Activated naive CD8-positive, alpha-beta T cell (primary cell): Measurements from ENCODE around the gene TBX2.
"Not testable (repeated sequence)": the region's sequence is repeated elsewhere in the genome, so short reads cannot be mapped to it uniquely, and the experiment has no call there.

Source experiments
- H3K27ac Mint-ChIP-seq: one replicate; pipeline ENCODE4 v1.8.0; 2021; ENCODE audit warnings: mixed read lengths
- H3K27me3 Mint-ChIP-seq: one replicate; pipeline ENCODE4 v1.8.0; 2021; ENCODE audit warnings: mixed read lengths
- H3K36me3 Mint-ChIP-seq: one replicate; pipeline ENCODE4 v1.8.0; 2021; ENCODE audit warnings: mixed read lengths
- H3K4me1 Mint-ChIP-seq: one replicate; pipeline ENCODE4 v1.8.0; 2021; ENCODE audit warnings: low read depth, mixed read lengths
- H3K4me3 Mint-ChIP-seq: one replicate; pipeline ENCODE4 v1.8.0; 2021; ENCODE audit warnings: mild to moderate bottlenecking, mixed read lengths
- H3K9me3 Mint-ChIP-seq: one replicate; pipeline ENCODE4 v1.8.0; 2021; ENCODE audit warnings: low read depth, mixed read lengths

TBX2 gene

GRCh38 chr17:61436273-61436672 is 36.6 kb downstream of the TBX2 start:
- Mint-ChIP-seq H3K4me3 (no peak overlapping the region), H3K9me3 (peaks cover 19% of the 10 kb centered on the region), H3K4me1 (no peaks in the 10 kb centered on the region), H3K27ac (no peak overlapping the region), H3K36me3 (peaks cover 9% of the 10 kb centered on the region), H3K27me3 (peaks cover 34% of the 10 kb centered on the region)

DNA sequence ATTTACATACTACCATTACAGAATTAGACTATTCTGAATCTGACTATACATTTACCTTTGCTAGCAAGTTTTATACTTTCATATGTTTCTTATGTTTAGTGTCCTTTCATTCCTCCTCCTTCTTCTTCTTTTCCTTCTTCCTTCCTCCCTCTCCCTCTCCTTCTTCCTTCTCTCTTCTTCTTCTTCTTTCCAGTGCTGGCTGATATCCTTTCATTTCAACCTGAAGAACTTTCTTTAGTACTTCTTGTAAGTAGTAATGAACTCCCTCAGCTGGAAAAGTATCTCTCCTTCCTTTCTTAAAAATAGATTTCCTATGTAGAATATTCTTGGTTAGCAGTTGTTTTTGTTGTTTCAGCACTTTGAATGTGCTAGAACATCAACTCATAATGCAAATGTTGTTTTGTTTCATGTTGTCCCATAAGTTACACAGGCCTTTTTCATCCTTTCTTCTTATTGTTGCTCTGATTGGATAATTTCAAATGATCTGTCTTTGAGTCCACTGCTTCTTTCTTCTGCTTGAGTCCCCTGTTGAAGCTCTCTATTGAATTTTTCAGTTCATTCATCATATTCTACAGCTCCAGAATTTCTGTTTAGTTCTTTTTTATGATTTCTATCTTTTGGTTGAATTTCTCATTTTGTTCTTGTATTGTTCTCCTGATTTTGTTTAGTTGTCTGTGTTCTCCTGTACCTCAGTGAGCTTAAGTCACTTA is 37.5 kb downstream of the TBX2 start:
- no peak overlapping the region for H3K27ac Mint-ChIP-seq
- no peaks in the 10 kb centered on the region for H3K4me1 Mint-ChIP-seq
- no peak overlapping the region for H3K4me3 Mint-ChIP-seq
- H3K27me3 Mint-ChIP-seq, result peaks cover 38% of the 10 kb centered on the region
- peaks cover 9% of the 10 kb centered on the region for H3K36me3 Mint-ChIP-seq
- peaks cover 19% of the 10 kb centered on the region for H3K9me3 Mint-ChIP-seq

DNA sequence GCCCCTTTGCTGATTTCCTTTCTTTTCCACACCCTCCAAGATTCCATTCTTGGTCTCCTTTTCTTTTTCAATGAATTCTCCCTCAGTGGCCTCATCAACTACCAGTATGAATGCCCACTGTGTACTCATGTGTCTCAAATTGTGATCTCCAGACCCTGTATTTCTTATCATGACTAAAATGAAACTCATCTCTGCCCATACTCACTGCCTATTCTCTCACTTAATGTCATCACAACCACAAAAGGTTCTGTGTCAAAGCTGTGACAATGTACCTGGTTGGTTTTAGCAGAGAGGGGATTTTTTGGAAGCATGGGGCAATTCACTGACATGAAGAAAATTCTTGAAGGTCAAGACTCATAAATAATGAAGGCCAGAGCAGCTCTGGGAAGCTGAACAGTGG is 41.1 kb downstream of the TBX2 start:
- Mint-ChIP-seq H3K27me3 (peaks cover 39% of the 10 kb centered on the region), H3K4me1 (no peaks in the 10 kb centered on the region), H3K36me3 (peaks cover 9% of the 10 kb centered on the region), H3K9me3 (peaks cover 13% of the 10 kb centered on the region), H3K27ac (no peak overlapping the region), H3K4me3 (no peak overlapping the region)

- not testable (repeated sequence) for H3K36me3 Mint-ChIP-seq, H3K4me3 Mint-ChIP-seq, H3K4me1 Mint-ChIP-seq, H3K9me3 Mint-ChIP-seq, H3K27ac Mint-ChIP-seq
- peaks cover 36% of the 10 kb centered on the region for H3K27me3 Mint-ChIP-seq
These were observed 41.9 kb downstream of the TBX2 start for GRCh38 chr17:61441507-61441906.

DNA sequence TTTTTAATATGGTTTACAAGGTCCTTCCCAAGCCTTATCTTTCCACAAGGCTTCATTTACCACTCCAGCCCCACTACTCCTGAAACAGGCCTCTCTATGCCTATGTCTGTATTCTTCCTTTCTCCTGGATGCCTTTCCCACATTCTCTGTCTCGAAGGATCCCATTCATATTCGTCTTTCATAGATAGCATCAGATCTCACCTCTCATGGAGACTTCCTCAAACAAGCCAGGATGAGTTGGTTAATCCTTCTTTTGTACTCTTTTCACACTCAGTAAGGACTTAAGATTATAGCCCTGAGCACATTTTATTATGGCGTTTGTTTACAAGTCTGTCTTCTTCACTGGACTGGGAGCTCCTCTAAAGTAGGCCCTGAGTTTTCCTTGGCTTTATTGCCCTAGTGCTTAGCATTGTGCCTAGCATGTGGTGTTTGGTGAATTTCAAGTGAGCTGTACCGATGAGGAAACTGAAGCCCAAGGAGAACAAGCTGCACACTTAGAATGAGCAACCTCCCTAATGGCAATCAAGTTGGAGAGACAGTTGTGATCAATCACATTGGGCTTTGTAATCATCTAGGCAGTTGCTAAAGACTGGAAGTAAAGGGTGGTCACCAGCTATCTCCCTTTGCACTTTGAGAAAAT is 42.6 kb downstream of the TBX2 start:
- no peaks in the 10 kb centered on the region for H3K4me1 Mint-ChIP-seq
- peaks cover 35% of the 10 kb centered on the region for H3K27me3 Mint-ChIP-seq
- H3K9me3 Mint-ChIP-seq, result peaks cover 3% of the 10 kb centered on the region
- no peak overlapping the region for H3K4me3 Mint-ChIP-seq
- no peak overlapping the region for H3K27ac Mint-ChIP-seq
- H3K36me3 Mint-ChIP-seq, result peaks cover 6% of the 10 kb centered on the region

- H3K9me3 Mint-ChIP-seq, result no peaks in the 10 kb centered on the region
- H3K4me3 Mint-ChIP-seq, result no peak overlapping the region
- no peaks in the 10 kb centered on the region for H3K4me1 Mint-ChIP-seq
- H3K27me3 Mint-ChIP-seq, result peaks cover 33% of the 10 kb centered on the region
- peaks cover 2% of the 10 kb centered on the region for H3K36me3 Mint-ChIP-seq
- no peak overlapping the region for H3K27ac Mint-ChIP-seq
These were observed 43.3 kb downstream of the TBX2 start for GRCh38 chr17:61442878-61443474.

- Mint-ChIP-seq H3K36me3 (peaks cover 2% of the 10 kb centered on the region), H3K4me1 (no peaks in the 10 kb centered on the region), H3K4me3 (no peak overlapping the region), H3K27ac (no peak overlapping the region), H3K9me3 (no peaks in the 10 kb centered on the region), H3K27me3 (peaks cover 33% of the 10 kb centered on the region)
These were observed 43.8 kb downstream of the TBX2 start for GRCh38 chr17:61443475-61443882.

DNA sequence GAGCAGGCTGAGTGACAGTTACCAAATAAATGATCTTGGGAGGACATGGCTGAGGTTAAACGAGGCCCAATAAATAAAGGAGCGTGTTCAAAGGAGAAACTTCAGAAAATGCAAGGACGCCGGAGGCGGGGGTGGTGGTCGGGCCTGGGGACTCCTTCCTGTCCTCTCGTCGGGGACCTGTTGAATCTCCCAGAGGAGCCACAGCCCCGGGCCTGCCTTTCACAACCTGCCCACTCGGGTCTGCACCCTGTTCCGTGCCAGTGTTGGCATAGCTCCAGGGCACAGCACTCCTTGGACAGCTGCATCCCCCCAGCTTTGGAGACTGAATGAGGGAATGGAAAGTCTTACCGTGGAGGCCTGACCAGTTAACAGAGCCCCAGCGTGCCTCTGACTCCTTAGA is 44.4 kb downstream of the TBX2 start:
- Mint-ChIP-seq H3K4me3 (no peak overlapping the region), H3K27me3 (peaks cover 33% of the 10 kb centered on the region), H3K9me3 (no peaks in the 10 kb centered on the region), H3K36me3 (peaks cover 2% of the 10 kb centered on the region), H3K4me1 (no peaks in the 10 kb centered on the region), H3K27ac (no peak overlapping the region)

- Mint-ChIP-seq H3K27me3 (peaks cover 31% of the 10 kb centered on the region), H3K27ac (no peak overlapping the region), H3K9me3 (no peaks in the 10 kb centered on the region)
These were observed 45.2 kb downstream of the TBX2 start for GRCh38 chr17:61444831-61445230.

DNA sequence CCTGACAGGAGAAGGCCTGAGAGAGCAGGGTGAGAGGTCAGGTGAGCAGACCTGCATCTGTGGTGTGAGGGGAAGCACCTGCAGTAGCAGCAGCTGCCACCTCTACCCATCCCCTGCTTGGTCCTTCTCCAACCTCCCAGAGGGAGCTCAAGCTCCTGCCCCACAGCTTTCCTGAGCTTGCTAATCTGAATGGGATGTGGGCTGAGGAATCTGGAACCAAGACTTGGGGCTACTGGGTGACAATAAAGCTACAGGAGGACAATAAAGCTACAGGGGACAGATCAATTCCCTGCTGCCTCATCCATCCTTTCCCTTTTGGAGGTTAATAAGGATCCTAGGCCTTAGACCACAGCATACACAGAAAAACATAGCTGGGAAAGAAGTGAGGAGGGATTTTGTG is 47.7 kb downstream of the TBX2 start:
- H3K36me3 Mint-ChIP-seq, result no peaks in the 10 kb centered on the region
- H3K9me3 Mint-ChIP-seq, result no peaks in the 10 kb centered on the region
- H3K4me3 Mint-ChIP-seq, result no peak overlapping the region
- no peak overlapping the region for H3K27ac Mint-ChIP-seq
- H3K4me1 Mint-ChIP-seq, result peaks cover 5% of the 10 kb centered on the region
- peaks cover 23% of the 10 kb centered on the region for H3K27me3 Mint-ChIP-seq

More at GRCh38 chr17:61444831-61445230, 45.2 kb downstream of the TBX2 start:
- H3K4me1 Mint-ChIP-seq, result no peaks in the 10 kb centered on the region
- H3K36me3 Mint-ChIP-seq, result peaks cover under 1% of the 10 kb centered on the region
- H3K4me3 Mint-ChIP-seq, result no peak overlapping the region

DNA sequence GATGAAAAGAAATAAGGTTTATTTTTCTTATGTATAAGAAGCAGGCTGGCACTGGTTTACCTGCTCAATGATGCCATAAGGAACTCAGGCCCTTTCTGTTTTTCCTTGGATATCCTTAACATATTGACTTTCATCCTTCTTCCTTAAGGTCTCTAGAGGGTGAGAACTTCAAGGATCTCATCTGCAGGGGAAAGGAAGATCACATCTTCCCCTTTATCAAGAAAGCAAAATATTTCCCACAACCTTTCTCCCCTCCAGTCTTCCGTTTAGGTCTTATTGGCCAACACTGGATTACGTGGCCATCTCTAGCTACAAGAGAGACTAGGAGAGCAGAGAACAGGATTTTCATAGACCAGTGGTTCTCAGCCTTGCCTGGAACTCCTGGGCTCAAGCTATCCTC is 48.4 kb downstream of the TBX2 start:
- no peak overlapping the region for H3K27ac Mint-ChIP-seq
- peaks cover 25% of the 10 kb centered on the region for H3K27me3 Mint-ChIP-seq
- H3K4me3 Mint-ChIP-seq, result no peak overlapping the region
- H3K4me1 Mint-ChIP-seq, result peaks cover 9% of the 10 kb centered on the region
- H3K9me3 Mint-ChIP-seq, result no peaks in the 10 kb centered on the region
- no peaks in the 10 kb centered on the region for H3K36me3 Mint-ChIP-seq

DNA sequence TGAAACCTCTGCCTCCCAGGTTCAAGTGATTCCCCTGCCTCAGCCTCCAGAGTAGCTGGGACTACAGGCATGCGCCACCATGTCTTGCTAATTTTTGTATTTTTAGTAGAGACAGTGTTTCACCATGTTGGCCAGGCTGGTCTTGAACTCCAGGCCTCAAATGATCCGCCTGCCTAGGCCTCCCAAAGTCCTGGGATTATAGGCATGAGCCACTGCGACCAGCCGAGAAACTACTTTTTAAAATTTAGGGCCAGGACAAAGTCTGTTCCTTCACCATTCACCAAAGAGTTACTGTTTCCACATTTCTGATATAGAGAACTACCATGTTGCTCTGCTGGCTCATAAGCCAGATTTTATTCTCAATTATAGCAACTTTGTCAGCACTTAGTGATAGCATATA is 49.5 kb downstream of the TBX2 start:
- not testable (repeated sequence) for H3K4me3 Mint-ChIP-seq, H3K36me3 Mint-ChIP-seq, H3K27ac Mint-ChIP-seq, H3K9me3 Mint-ChIP-seq
- H3K4me1 Mint-ChIP-seq, result peaks cover 17% of the 10 kb centered on the region
- H3K27me3 Mint-ChIP-seq, result peaks cover 34% of the 10 kb centered on the region

DNA sequence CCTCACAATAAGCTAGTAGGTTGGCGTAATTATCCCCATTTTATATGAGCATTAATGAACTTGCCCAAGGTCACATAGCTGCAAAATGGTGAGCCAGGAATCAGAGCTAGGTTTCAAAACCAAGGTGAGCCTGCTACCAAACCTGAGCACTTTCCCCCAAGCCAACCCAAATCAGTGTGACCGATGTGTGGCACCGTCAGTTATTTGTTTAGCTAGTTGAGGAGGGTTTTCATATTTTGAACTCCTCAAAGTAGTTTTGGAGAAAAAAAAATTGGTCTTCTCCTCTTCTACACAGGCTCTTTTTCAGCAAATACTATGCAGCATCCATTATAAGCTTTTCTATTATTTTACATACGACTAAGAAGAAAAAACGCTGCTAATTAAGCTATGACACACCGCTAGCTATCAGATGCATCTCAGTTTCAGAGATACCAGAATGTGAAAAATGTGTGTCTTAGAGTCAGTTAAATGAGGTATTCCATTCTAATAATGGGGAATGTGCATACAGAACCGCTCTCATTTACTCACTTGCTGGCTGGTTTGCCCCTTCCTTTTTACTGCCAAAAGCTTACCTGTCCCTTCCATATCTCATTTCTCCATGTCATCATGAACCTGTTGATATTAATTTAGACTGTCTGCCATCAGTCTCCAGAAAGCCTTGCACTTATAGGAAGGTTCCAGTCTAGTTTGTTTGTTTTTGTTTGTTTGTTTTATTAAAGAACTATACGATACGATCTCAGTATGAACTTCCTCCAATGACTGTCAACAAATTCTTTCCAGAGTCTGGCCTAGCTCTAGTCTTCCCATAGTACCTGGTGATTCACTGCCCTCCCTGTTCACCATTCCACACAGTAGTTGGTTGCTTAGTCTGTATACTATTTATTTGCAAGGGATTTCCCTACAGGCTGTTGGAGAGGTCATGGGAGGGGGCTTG is 50.3 kb downstream of the TBX2 start:
- H3K9me3 Mint-ChIP-seq, result no peaks in the 10 kb centered on the region
- H3K4me3 Mint-ChIP-seq, result no peak overlapping the region
- peaks cover 21% of the 10 kb centered on the region for H3K4me1 Mint-ChIP-seq
- H3K27ac Mint-ChIP-seq, result no peak overlapping the region
- H3K36me3 Mint-ChIP-seq, result no peaks in the 10 kb centered on the region
- peaks cover 34% of the 10 kb centered on the region for H3K27me3 Mint-ChIP-seq

DNA sequence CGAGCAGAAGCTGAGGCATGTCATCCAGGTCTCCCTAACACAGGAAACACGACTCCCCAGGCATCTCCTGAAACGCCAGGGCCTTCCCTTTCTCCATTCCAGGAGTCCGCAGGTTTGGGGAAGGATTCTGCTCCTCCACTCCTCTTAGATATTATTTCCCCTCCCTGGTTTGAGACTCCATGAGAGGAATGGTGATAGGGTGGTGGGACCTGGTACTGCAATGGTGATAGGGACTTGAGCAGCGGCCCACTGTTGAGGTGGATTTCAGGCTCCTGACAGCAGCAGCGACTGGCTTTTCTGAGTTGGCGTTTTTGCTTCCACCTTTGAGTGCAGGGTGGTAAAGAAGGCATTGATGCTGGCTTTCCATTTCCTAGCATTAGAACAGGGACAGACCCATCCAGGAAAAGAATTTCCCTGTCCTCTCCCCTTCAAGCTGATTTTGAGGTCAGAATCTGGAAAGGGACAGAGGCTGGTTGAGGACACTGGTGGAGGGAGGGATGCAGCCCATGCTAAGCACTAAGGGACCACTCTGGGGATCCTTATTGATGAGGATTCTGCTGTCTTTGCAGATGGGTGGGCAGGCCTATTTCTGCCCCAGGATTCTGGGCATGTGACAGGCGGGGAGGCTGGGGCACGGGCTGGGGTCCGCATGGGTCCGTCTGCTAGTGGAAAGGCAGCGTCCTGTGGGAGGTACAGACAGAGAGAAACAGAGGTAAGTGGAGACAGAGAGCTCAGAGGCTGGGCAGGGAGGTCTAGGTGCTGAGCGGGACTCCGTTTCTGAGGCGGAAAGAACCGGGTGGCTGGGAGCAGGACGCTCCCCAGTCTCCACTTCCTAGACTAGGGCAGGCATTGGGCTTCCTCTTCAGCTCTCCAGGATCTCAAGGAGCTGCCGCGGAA is 51.2 kb downstream of the TBX2 start:
- H3K4me1 Mint-ChIP-seq, result peaks cover 28% of the 10 kb centered on the region
- peaks cover 38% of the 10 kb centered on the region for H3K27me3 Mint-ChIP-seq
- H3K9me3 Mint-ChIP-seq, result no peaks in the 10 kb centered on the region
- no peak overlapping the region for H3K27ac Mint-ChIP-seq
- peak overlapping the region; percentile 79 for H3K4me3 Mint-ChIP-seq
- peaks cover 3% of the 10 kb centered on the region for H3K36me3 Mint-ChIP-seq
